Measurements from ENCODE around the gene APOB. TPM values are rescaled to one million over a fixed set of nuclear protein-coding genes. Genes with fewer than 3 reads are reported as not detected.

The APOB gene
- total RNA-seq, 6 experiments from 2014 or later: not detected

- no peaks in the 10 kb centered on the region for H3K27me3 Mint-ChIP-seq (ENCODE audit: insufficient read depth)
- no peak for DNase-seq
Measured at GRCh38 chr2:21042958-21043743, 722 bp downstream of the APOB start.

GRCh38 chr2:21042708-21042957, 1.2 kb downstream of the APOB start:
- no peak overlapping the region for H3K4me3 Mint-ChIP-seq
- H3K27ac Mint-ChIP-seq: no peak overlapping the region
- no peaks in the 10 kb centered on the region for H3K27me3 Mint-ChIP-seq (ENCODE audit: insufficient read depth)
- no peaks in the 10 kb centered on the region for H3K36me3 Mint-ChIP-seq (ENCODE audit: low read depth)
- no peaks in the 10 kb centered on the region for H3K9me3 Mint-ChIP-seq
- DNase-seq: no peak
- no peak for TF ChIP-seq CTCF (IDR thresholded peaks at IDR 0.05)
- H3K4me1 Mint-ChIP-seq (ENCODE audit: low read depth): no peaks in the 10 kb centered on the region; the same call in 1 of the 2 replicates

More at GRCh38 chr2:21042958-21043743, 722 bp downstream of the APOB start:
- Mint-ChIP-seq H3K9me3 (no peaks in the 10 kb centered on the region), H3K4me1 (ENCODE audit: low read depth) (no peaks in the 10 kb centered on the region; the same call in 1 of the 2 replicates), H3K4me3 (no peak overlapping the region), H3K27ac (no peak overlapping the region), H3K36me3 (ENCODE audit: low read depth) (no peaks in the 10 kb centered on the region)
- peak; percentile 98 for TF ChIP-seq CTCF (IDR thresholded peaks at IDR 0.05)

DNA sequence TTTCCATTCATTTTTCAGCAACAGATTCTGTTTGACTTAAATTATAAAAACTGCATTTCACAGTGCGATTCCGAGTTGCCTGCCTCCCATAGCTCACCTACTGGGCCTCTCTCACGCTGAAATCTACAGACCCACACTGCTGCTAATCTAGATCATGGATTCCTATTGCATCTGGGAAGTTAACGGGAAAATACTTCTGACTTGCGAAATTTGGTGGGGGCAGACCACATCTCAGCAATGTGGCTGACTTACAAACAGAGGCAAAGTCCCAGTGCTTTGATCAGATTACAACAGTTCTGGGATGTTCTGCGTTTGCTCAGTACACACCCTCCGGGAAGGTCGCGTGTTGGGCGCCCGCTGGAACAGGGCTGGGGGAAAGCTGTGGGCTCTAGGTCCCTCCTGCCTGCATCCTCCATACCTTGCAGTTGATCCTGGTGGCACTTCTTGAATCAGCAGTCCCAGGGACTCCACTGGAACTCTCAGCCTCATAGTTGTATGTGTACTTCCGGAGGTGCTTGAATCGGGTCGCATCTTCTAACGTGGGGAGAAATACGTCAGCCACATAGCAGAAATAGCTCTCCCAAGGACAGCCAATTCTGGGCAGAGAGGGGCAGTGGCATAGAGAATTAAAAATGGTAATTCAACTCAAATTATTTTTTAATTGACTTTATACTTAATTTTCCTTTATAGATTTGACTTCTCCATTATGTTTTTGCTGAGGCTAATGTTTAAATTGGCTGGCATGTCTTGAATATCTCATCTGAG, 1.7 kb downstream of the APOB start:
- DNase-seq: no peak
- Mint-ChIP-seq H3K4me1 (ENCODE audit: low read depth) (no peaks in the 10 kb centered on the region; the same call in 1 of the 2 replicates), H3K27me3 (ENCODE audit: insufficient read depth) (no peaks in the 10 kb centered on the region), H3K36me3 (ENCODE audit: low read depth) (no peaks in the 10 kb centered on the region), H3K9me3 (no peaks in the 10 kb centered on the region), H3K27ac (no peak overlapping the region), H3K4me3 (no peak overlapping the region; the same call in 1 of the 2 replicates)
- no peak for TF ChIP-seq CTCF (IDR thresholded peaks at IDR 0.05)

DNA sequence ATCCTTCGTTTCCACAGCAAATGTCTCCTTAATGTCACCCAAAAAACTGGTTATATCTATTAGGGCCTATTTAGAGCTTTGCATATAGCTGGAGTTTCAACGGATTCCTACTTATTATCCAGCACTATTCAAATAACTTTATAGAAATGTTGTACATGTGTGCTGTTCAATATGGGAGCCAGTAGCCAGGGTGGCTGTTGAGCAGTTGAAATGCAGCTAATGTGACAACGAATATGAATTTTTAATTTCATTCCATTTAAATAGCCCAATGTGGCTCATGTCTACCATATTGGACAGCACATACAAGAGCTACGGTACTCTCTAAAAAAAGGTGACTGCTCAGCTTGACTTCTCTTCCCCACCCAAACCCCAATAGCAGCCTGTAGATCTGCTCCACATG, 2.4 kb downstream of the APOB start:
- TF ChIP-seq CTCF (IDR thresholded peaks at IDR 0.05): no peak
- Mint-ChIP-seq H3K4me1 (ENCODE audit: low read depth) (no peaks in the 10 kb centered on the region; the same call in 1 of the 2 replicates), H3K9me3 (no peaks in the 10 kb centered on the region), H3K27me3 (ENCODE audit: insufficient read depth) (no peaks in the 10 kb centered on the region), H3K4me3 (no peak overlapping the region), H3K36me3 (ENCODE audit: low read depth) (no peaks in the 10 kb centered on the region), H3K27ac (no peak overlapping the region)
- no peak for DNase-seq

DNA sequence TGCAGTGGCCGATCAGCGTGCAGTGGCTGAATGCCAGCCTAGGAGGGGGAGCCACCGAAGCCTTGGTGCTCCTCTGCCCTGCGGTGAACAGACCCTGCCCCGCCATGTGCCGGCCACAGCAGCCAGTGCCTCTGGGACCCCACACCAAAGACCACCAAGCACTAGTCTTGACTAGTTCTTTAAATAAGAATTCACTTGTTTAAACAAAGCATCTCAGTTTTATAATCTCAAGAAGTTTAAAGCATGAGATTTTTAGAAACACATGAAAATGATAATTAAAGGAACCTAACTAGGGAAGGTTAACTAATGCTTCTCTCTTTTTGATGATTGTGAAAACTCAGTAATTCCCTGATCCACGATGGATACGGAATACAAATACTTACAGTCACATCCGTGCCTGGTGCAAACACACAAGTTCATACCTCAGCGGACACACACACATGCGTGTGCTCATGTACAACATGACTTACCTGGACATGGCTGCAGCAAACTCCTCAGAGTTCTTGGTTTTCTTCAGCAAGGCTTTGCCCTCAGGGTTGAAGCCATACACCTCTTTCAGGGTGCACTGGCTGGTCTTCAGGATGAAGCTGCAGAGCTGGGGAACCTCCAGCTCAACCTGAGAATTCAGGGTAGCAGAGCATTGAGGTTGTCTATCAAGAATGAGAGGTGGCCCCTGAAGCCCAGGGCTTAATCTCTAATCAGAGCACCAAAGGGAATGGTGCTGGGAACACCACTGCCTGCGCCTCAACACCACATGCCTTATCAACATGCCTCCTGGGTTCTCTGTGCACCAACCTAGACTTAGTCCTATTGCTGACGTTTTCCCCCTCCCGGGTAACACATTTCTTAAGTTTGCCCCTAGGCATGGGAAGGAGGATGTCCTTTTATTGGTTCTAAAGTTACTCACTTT, 3.1 kb downstream of the APOB start:
- no peak for DNase-seq
- H3K27me3 Mint-ChIP-seq (ENCODE audit: insufficient read depth): no peaks in the 10 kb centered on the region

More for the DNA sequence above, 3.1 kb downstream of the APOB start:
- no peak overlapping the region for H3K27ac Mint-ChIP-seq
- no peaks in the 10 kb centered on the region for H3K9me3 Mint-ChIP-seq
- no peaks in the 10 kb centered on the region; the same call in 1 of the 2 replicates for H3K4me1 Mint-ChIP-seq (ENCODE audit: low read depth)
- TF ChIP-seq CTCF (IDR thresholded peaks at IDR 0.05): no peak
- no peaks in the 10 kb centered on the region for H3K36me3 Mint-ChIP-seq (ENCODE audit: low read depth)
- no peak overlapping the region for H3K4me3 Mint-ChIP-seq
